ENCODE results near the gene ZNF618.

Gene ZNF618

DNA sequence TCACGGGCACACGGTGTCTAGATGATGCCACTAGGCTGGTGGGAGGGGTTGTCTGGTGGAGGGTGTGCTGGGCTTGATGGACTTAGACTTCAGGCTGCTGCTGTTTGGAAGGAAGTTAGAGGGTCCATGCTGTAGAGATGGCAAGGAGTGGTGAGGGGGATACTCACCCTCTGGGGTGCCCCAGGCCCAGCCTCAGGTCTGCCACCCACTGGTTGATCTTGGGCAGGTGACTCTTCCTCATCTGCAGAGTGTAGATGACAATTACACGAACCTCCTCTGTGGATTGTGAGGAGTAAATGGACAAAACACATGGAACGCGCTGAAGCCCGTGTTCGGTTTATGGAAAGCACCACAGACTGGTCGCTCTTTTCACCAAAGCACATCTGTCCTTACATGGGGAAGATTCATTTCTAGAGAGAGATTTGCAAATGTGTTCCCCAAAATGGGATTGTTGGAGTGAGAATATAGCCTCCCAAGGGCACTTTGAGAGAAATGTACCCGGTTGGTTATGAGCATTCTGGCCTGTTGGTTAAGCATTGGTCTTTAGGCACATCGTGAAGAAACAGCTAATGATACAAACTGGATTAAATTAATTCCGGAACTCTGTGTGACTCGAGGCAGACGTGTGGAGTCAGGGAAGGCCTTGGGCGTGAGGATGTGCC is 58.2 kb downstream of the ZNF618 start:
- no peaks in the 10 kb centered on the region for H3K79me2 ChIP-seq (ENCODE audit: control insufficient read depth, low read length)
- no peak overlapping the region for H3K4me3 ChIP-seq (ENCODE audit: low read length)
- no peak overlapping the region for H3K27ac ChIP-seq (ENCODE audit: low read depth, low read length)
- TF ChIP-seq, protein P1, sequence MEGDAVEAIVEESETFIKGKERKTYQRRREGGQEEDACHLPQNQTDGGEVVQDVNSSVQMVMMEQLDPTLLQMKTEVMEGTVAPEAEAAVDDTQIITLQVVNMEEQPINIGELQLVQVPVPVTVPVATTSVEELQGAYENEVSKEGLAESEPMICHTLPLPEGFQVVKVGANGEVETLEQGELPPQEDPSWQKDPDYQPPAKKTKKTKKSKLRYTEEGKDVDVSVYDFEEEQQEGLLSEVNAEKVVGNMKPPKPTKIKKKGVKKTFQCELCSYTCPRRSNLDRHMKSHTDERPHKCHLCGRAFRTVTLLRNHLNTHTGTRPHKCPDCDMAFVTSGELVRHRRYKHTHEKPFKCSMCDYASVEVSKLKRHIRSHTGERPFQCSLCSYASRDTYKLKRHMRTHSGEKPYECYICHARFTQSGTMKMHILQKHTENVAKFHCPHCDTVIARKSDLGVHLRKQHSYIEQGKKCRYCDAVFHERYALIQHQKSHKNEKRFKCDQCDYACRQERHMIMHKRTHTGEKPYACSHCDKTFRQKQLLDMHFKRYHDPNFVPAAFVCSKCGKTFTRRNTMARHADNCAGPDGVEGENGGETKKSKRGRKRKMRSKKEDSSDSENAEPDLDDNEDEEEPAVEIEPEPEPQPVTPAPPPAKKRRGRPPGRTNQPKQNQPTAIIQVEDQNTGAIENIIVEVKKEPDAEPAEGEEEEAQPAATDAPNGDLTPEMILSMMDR (IDR thresholded peaks at IDR 0.05; ENCODE audit: low read depth, low read length, poor library complexity, severe bottlenecking): no peak
- TF ChIP-seq EZH2phosphoT487 (IDR thresholded peaks at IDR 0.05; ENCODE audit: borderline replicate concordance, low read length): no peak
- no peaks in the 10 kb centered on the region for H3K27me3 ChIP-seq (ENCODE audit: control insufficient read depth, low read length)
- no peaks in the 10 kb centered on the region for H3K36me3 ChIP-seq (ENCODE audit: control insufficient read depth, low read length)
- no peak overlapping the region for H3K4me2 ChIP-seq (ENCODE audit: low read length)
- H3K9me3 ChIP-seq (ENCODE audit: control insufficient read depth, insufficient read depth, low read length): no peaks in the 10 kb centered on the region
- H3K9me2 ChIP-seq (replicated peaks; ENCODE audit: control insufficient read depth, low read length): no peaks in the 10 kb centered on the region
- H3F3A ChIP-seq (ENCODE audit: control insufficient read depth, insufficient read depth): no peaks in the 10 kb centered on the region
- no peaks in the 10 kb centered on the region for H3K4me1 ChIP-seq (ENCODE audit: control insufficient read depth, low read length)
- H4K20me1 ChIP-seq (ENCODE audit: control insufficient read depth, insufficient read depth, low read depth, low read length): no peaks in the 10 kb centered on the region

DNA sequence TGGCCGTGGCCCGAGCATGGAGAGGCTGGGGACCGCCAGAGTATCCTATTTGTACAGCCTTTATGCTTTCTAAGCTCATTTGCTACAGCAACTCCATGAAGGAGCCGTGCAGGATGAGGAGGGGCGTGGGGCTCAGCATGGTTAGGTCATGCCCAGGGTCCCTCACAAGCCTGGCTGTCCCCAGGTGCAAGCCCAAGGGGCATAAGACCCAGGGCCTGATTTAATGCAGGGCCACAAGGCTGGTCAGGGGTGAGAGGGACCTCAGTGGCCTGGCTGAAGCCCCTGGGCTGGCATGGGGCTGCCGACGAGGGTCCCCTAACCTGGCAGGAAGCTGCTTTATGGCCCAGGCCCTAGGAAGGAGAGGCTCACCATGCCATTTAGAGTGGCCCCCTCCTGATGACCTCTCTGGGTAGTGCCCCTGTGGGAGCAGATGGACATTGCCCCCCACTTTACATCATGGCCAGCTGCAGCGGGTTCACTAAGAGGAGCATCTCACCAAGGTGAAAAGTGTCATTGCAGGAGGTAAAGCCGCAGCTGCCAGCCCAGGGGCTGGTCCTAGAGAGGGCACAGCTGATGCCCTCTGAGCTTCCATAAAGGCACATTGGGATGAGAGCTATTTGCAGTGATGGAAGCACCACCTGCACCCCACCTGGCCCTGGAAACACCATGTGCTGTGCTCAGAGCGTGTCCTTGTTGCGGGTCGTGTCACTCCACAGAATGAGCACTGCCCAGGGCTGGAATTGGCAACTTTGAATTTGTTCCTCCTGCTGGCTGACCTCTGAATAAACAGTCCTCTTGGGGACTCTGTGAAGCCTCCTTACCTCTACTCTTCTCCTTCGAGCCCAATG is 58.9 kb downstream of the ZNF618 start:
- Histone ChIP-seq H3K79me2 (ENCODE audit: control insufficient read depth, low read length) (no peaks in the 10 kb centered on the region), H3K4me1 (ENCODE audit: control insufficient read depth, low read length) (no peaks in the 10 kb centered on the region), H4K20me1 (ENCODE audit: control insufficient read depth, insufficient read depth, low read depth, low read length) (no peaks in the 10 kb centered on the region), H3K27me3 (ENCODE audit: control insufficient read depth, low read length) (no peaks in the 10 kb centered on the region), H3K36me3 (ENCODE audit: control insufficient read depth, low read length) (no peaks in the 10 kb centered on the region), H3K9me2 (replicated peaks; ENCODE audit: control insufficient read depth, low read length) (no peaks in the 10 kb centered on the region), H3K4me2 (ENCODE audit: low read length) (no peak overlapping the region), H3K4me3 (ENCODE audit: low read length) (no peak overlapping the region), H3K9me3 (ENCODE audit: control insufficient read depth, insufficient read depth, low read length) (no peaks in the 10 kb centered on the region), H3K27ac (ENCODE audit: low read depth, low read length) (no peak overlapping the region), H3F3A (ENCODE audit: control insufficient read depth, insufficient read depth) (no peaks in the 10 kb centered on the region)
- TF ChIP-seq, protein P1 (IDR thresholded peaks at IDR 0.05; ENCODE audit: low read depth, low read length, poor library complexity, severe bottlenecking): no peak
- no peak for TF ChIP-seq EZH2phosphoT487 (IDR thresholded peaks at IDR 0.05; ENCODE audit: borderline replicate concordance, low read length)

DNA sequence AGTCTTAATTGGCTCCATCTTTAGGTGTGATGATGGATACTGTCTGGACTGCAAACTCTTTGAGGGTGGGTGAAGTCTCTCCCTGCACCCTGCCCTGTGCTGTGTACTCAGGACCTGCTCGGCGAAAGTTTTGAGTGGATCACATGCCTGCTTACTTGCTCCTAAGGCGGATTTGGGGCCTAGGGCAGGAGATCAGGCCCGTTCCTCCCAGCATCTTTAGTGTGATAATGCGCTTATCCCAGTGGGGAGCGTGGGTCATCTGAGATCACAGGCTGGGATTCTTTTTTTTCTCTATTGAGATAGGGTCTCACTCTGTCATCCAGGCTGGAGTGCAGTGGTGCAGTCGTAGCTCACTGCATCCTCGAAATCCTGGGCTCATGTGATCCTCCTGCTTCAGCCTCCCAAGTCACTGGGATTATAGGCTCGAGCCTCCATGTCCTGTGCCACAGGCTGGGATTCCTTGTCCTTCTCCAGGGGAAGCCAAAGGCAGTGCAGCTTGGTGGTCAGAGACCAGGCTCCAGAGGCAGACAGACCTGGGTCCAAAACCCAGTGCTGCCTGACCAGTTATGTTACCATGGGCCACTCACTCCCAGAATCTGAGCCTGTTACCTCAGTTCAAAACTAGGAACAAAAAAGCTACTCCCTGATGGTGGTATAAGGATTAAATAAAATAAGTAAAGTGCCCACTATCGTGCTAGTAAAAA is 59.7 kb downstream of the ZNF618 start:
- Histone ChIP-seq H3F3A (ENCODE audit: control insufficient read depth, insufficient read depth) (no peaks in the 10 kb centered on the region), H3K4me3 (ENCODE audit: low read length) (no peak overlapping the region), H4K20me1 (ENCODE audit: control insufficient read depth, insufficient read depth, low read depth, low read length) (no peaks in the 10 kb centered on the region), H3K9me2 (replicated peaks; ENCODE audit: control insufficient read depth, low read length) (no peaks in the 10 kb centered on the region), H3K36me3 (ENCODE audit: control insufficient read depth, low read length) (no peaks in the 10 kb centered on the region), H3K79me2 (ENCODE audit: control insufficient read depth, low read length) (no peaks in the 10 kb centered on the region), H3K9me3 (ENCODE audit: control insufficient read depth, insufficient read depth, low read length) (no peaks in the 10 kb centered on the region), H3K4me2 (ENCODE audit: low read length) (no peak overlapping the region), H3K27ac (ENCODE audit: low read depth, low read length) (no peak overlapping the region), H3K4me1 (ENCODE audit: control insufficient read depth, low read length) (no peaks in the 10 kb centered on the region), H3K27me3 (ENCODE audit: control insufficient read depth, low read length) (no peaks in the 10 kb centered on the region)
- TF ChIP-seq, protein P1 (IDR thresholded peaks at IDR 0.05; ENCODE audit: low read depth, low read length, poor library complexity, severe bottlenecking): no peak
- TF ChIP-seq EZH2phosphoT487 (IDR thresholded peaks at IDR 0.05; ENCODE audit: borderline replicate concordance, low read length): no peak
